NCI-H2107 (cell line): Measurements from ENCODE around the gene HYAL2.

Source experiments
- DNase-seq: peaks from one replicate; lab custom pipeline; 2025; lab: John Stamatoyannopoulos, UW

The HYAL2 gene, protein sequence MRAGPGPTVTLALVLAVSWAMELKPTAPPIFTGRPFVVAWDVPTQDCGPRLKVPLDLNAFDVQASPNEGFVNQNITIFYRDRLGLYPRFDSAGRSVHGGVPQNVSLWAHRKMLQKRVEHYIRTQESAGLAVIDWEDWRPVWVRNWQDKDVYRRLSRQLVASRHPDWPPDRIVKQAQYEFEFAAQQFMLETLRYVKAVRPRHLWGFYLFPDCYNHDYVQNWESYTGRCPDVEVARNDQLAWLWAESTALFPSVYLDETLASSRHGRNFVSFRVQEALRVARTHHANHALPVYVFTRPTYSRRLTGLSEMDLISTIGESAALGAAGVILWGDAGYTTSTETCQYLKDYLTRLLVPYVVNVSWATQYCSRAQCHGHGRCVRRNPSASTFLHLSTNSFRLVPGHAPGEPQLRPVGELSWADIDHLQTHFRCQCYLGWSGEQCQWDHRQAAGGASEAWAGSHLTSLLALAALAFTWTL

DNA sequence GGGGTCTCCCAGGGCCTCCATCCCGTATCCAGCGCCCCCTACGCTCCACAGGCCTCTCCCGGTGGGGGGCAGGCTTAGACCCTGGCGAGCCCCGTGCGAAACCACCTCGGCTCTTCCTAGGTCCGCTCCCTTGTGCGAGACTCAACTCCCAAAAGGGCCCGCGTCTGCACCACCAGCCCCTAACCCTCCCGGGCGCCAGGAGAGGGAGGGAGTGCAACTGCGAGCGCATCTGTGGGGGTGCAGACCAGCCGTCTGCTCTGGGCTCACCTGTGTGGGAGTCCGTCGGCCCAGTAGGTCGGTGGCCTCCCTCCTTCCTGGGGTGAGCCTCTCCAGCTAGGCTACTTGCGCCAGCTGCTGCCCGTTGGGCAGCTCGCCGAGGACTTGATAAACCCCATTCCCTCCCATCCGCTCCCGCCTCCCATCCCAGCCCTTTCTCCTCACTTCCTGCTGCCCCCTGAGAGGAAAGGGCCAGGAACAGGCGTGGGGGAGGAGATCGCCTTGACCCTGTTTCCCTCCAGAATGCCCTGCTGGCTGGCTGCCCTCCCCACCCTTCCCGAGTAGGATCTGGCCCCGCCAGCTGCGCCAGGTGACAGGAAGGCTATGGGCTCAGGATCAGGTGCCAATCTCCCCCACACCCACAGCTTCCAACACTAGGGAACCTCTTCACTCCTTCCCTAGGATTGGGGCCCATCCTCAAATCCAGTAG is at the start of gene HYAL2:
Gene HYAL2 (minus strand): TSS at position 360 of the 706 bp plus-strand sequence. CDS start 2,256 bp downstream, outside the sequence.
- DNase-seq = no peak

DNA sequence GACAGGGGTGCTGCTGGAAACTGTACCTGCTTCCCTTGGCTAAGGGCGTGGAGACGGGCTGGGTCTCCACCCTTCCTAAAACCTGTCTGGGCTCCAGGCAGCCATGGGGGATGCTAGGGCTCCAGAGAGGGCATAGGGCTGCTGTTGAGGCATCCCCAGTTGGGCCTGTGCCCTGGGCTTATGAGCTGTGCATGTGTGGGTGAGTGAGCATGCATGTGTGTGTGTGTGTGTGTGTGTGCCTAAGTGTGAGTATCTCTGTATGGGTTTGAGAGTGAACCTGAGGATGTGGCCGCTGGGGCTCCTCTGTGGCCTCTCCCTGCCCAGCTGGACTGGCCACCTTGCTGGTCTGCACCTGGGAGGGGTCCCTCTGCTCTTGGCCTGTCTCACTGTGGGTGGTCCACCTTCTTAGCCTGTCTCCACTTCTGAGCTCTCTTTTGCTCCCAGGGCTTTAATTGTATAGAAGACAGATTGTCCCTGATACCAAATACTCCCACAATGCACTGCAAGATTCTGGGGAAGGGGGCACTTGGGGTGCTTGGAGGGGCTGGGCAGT is 48.7 kb upstream of the HYAL2 start:
- no peak for DNase-seq

DNA sequence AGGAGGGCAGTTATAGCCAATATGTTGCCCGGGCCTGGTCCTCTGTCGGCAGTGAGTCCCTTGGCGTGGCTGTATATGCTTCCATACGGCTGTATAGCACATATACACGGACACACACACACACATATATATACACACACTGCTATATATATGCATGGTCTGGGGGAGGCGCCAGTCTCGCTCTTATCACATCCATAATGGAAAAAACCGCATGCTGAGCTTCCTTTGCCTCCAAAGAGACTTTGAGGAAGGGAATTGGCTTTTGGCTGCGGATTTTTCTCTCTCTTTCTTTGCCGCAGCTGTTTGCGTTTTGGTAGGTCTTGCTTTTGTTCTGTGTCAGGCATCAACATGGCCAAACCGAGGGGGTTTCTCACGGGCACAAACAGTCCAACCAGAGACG is 48.0 kb upstream of the HYAL2 start:
- DNase-seq = peak; percentile 63

DNA sequence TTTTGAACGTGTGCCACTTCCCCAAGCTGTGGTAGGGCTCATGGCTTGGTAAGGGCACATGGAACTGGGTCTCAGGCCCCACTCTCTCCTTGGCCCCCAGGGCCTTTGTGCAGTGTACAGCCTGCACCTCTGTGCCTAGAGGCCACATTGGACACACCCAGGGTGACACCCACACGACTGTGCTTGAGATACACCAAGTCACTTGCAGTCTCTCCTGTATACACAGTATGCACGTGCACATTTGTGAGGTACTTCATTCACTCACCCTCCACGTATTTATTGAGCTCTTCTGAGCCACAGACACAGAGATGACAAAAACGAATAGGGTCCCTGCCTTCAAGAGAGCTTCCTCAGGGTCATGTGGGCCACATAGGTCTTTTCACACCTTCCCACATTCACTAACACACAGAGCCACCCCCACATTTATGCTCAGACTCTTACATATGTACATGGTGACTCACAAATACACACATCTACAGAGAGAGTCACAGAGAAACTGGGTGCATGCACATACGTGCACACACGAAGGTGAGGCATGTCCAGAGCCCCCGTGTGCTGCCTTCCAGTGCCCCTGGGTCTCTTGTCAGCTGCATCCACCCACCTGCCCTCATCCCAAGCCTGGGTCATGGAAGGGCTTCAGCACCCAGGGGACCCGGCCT is 46.6 kb upstream of the HYAL2 start:
- no peak for DNase-seq

DNA sequence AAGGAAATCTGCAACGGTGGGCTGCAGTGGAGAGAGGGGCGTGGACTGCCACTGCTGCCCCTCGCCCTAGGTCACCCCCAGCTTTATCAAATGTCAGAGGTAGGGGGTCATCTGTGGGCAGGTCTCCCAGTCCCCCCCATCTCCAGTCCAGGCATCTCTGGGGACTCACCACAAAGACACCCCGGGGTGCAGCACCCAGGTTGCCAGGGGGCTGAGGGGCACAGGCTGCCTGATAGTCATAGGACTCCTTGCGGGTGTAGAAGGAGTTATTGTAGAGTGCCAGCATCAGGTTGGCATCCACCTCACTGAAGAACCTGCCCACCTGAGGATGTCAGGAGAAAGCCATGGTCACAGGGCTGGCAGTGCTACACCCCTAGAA is 43.3 kb upstream of the HYAL2 start:
- DNase-seq = no peak

DNA sequence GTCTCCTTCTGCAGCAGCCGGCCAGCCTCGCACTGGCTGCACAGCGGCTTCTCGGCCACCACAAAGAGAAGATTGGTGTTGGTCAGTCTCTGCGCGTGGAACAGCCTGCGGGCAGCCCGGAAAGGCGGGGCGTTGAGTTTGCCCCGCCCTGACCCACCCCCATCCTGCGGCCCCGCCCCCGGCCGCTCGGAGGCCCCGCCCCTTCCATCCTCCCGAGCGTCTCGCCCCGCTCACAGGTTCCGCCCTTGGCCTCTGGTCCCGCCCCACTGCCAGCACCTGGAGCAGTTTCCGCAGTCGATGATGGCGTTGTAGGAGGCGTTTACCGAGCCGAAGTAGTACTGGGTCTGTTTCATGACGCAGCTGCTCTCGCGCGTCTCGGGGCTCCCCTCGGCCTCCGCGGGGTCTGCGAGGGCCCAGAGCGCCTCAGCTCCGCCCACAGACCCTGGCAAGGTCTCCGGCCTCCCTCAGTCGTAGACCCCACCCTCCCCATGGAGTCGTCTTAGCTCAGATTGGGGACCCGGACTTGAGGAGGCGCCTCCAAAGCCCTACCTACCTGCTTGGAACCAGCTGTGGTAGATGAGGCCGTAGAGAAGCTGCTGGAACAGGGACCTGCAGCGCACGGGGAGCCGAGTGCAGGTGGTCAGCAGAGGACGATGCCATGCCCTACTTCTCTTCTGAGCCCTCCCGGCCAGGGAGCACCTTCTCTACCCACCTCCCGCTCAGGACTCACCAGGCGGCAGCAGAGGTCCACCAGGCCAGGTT is 42.7 kb upstream of the HYAL2 start:
- no peak for DNase-seq

DNA sequence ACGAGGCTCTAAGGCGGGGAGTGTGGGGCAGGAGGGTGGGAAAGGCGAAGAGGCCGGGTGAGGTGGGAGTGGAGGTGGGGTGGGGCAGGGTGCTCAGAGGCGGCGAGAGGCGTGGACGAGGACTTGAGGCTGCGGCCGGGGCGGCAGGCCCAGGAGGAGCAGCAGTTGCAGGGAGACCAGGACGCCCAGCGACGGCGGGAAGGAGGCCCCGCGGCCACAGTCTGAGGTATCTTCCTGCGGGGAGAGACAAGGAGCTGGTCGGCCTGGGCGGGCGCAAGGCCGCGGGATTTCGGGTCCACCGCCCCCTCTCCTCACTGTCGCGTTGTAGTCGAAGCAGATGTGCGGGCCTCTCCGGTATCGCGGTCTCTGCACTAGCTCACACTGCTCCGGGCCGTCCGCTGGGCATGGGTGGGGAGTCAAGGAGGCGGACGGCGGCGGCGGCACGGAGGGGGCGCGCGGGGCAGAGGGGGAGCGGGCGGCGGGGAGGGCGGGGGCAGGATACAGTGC is 42.1 kb upstream of the HYAL2 start:
- DNase-seq = no peak

DNA sequence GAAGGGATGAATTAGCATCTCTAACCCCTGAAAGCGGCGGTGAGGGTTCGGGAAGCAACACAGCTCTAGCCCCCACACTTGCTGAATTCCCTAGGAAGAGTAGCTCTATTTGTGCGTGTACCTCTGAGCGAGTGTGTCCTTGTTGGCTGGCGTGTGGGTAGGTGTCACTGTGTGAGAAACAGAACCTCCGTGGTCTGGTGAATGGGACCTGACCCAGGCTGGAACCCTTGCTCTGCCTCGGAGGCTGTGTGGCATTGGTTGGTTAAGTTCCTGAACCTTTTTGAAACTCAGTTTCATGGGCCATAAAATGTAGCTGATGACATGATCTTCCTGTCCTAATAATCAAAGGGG is 37.2 kb upstream of the HYAL2 start:
- no peak for DNase-seq

DNA sequence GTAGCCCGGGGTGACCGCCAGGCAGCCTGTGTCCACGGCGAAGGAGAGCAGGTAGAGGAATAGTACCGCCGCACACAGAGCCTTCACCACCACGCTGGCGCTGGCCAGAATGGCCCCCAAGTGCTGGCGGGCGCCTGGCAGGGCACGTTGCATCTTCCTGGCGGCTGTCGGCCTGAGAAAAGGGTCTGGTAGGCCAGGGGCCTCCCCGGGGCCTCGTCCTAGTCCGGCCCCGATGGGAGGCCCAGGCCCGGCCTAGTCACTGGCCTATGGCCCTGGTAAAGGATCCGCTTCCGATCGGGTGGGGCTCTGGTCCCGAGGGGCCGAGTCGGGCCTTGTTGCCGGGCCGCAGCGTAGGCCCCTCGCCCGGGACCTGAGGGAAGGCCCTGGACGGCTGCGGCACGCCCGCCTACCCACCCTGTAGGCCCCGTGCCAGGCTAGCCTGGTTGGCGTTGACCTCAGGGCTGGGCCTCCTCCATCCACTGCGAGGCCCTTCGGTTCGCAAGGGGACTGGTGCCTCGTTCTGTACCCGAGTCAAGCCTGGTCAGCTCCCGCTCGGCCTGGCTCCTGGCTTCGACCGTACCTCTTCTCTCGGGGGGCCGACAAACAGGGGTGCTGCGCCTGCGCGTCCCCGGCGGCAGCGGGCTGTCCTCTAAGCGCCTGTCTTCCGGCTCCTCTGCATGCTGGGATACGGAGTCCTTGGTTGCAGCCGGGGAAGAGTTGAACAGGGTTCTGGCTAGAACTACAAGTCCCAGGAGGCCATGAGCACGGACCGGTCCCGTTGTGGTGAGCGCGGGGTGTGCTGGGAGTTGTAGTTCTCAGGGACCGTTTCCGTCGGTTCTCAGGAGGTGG is 36.6 kb upstream of the HYAL2 start, which contains the start of gene TMEM115:
Gene TMEM115 (minus strand): TSS at position 611 of the 849 bp plus-strand sequence. CDS start 458 bp downstream, at position 153.
- peak; percentile 84 for DNase-seq

DNA sequence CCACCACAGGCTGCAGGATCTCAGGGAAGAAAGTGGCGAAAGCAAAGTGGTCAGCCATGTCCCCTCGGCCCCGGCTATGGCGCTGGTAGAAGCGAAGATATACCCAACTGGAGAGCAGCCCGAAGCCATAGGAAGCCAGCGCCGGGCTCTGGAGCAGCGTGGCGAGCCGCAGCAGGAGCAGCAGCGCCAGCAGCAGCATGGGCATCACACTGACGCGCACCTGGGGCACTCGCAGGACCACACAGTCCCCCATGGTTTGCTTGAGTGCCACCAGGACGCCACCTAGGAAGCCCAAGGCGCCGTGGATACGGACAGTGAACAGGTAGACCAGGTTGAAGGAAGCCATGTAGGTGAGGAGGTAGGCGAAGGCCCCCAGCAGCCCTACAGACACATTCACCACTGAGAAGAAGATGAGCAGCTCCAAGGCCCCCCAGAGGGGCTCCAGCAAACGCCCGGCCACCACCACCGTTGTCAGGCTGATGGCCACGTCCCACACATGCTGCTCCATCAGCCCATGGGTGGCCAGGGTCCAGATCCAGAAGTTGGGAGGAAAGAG is 35.9 kb upstream of the HYAL2 start:
- no peak for DNase-seq

DNA sequence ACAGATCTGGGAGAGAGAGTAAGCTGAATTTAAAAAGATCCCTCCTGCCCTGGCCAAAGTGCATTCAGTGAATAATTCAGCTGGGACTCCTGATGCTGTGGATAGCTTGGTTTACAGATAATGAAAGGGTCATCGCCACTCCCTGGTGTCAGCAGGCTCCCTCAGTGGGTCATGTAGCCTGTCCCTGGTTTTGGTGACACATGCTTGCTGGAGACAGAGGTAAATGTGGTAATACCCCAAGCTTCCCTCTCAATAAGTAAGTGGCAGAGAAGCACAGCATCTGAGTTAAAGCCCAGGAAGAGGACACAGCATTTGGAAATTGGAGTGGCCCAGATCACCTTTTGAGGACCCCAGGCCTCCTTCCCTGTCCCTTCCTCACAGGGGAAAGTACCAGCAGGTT is 34.9 kb upstream of the HYAL2 start:
- DNase-seq = no peak

DNA sequence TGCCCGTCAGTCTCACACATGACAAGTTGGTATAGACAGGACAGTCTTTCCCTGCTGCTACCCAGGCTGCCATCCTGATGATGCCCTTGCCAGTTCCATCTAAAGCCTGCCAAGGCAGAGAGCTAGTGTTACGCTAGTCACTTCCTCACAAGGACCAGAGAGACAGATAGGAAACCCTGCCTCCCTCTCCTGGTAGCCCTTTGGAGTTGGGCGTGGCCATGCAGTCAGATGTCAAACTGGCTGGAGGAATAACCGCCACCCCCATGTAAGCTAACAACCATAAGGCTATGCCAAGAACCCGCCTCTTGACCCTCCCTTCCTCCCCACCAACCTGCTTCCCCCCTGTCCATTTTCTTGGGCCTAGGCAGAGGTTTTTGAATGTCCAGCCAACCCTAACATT is 34.0 kb upstream of the HYAL2 start:
- no peak for DNase-seq

DNA sequence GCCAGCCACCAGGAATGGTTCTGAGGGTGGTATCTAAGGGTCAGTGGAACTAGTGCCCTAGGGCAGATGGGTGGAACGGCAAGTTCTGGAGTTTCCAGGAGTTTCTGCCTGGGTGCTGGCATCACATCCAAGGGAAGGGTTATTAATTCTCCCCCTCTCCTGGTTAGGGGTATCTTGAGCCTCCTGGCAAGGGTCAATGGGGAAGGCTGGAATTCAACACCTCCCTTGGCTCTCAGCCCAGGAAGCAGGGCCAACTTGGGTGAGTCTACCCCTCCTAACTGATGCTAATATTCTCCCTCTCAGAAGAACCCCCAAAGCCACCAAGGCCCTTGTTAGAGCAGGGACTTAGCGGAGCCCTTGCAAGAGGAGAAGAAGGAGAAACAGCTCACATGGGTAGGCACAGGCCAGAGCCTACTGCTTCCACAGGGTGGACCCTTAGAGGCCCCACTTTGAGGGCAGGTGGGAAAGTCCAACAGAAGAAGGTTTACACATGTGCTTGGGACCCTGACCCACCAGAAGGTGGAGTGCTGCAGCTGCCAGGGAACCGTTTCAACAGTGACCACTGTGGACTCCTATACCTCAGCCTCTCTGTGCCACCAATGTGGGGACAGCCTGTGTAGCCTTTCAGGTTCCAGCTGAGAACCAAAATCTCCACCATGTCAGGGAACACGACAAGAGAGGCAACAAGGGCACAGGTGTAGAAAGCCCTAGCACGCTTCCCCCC is 33.4 kb upstream of the HYAL2 start:
- DNase-seq = no peak

DNA sequence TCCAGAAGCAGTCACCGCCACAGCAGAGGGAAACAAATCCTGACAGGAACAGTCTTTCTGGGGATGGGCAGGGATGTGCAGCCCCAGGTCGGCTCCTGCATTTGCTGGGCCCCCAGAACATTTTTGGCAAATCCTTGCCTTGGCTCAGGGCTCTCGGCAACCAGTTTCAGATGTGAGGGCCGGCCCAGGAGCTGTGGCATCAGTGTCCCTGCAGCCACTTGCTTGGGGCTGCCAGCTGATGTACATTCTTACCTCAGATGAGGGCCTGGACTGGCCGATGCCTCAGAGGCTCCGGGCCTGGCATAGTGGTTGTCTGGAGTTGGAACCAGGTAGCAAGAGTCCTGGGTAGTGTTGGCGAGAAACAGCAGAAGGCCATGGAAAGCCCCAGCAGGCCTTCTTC is 32.3 kb upstream of the HYAL2 start:
- no peak for DNase-seq

DNA sequence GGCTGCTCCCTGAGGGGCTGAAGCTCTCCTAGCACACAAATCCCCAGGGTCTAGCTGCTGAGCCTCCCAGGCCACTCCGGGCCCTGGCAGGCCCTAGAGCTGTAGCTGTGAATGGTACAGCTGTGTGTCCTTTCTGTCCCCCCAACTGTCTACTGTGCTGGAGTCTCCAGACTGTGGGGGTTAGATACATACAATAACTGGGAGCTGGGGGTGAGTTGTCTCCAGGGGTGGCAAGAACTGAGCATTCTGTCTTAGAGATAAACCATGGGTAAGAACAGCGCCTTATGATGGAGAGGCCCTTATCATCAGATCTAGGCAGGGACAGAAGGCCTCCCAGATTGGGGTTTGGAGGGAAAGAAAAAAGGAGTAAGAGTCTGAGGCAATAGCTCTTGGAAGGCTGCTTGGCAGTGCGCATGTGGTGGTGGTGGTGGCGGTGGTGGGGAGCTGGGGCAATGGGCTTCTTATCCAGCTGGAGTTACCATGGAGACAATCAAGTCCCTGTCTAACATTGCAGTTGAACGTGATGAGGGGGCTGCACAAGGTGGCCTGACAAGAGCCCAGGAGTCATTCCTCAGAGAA is 31.7 kb upstream of the HYAL2 start:
- DNase-seq = no peak

DNA sequence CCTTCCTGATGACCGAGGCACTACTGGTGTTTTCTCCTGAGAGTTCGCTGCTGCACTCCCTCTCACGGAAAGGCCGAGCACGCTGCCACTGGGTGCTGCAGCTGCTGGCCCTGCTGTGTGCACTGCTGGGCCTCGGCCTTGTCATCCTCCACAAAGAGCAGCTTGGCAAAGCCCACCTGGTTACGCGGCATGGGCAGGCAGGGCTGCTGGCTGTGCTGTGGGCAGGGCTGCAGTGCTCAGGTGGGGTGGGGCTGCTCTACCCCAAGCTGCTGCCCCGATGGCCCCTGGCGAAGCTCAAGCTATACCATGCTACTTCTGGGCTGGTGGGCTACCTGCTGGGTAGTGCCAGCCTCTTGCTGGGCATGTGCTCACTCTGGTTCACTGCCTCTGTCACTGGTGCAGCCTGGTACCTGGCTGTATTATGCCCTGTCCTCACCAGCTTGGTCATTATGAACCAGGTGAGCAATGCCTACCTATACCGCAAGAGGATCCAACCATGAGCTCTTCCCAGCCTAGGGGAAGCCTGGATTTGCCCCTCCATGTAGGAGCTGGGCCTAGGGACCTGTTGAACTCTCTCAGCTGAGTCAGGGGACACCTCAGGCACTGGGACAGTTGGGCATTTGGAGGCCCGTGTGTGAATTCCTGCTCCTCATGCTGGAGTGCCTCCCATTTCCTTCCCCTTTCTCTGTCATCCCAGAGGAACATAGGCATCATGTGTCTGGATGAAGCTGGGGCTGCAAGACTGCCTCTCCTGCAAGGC is 30.9 kb upstream of the HYAL2 start:
- DNase-seq = no peak

DNA sequence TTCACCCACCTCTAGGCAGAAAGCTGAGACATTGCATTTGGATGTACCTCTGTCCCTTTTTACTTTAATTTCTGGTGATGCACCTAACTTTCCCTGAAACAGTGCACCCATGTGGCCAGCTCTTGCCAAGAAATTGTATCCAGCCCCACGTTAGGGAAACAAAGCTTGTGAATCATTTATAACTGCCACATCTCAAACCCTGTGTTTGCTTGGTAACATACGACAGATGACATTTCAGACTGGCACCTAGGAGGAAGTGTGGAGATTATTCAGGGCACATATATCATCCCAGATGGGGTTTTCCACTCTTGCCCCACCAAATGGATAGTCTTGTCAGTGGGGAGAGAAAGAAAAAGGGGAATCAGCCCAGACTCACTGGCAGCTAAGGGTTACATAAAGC is 30.2 kb upstream of the HYAL2 start:
- no peak for DNase-seq

DNA sequence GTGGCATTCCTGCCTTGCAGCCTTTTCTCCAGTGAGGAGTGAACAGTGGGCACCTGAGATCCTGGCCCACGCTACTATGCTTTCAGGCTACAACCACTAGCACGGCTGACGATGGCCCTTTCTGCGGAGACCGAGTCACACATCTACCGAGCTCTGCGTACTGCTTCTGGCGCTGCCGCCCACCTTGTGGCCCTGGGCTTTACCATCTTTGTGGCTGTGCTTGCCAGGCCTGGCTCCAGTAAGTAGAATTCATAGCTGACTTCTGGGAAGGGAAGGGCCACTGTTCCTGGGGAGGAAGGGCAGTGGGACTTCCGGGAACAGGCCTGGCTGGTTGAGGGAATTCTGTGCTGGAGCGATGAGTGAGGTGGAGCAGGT is 28.8 kb upstream of the HYAL2 start:
- no peak for DNase-seq
